ENCODE data around the gene PNCK.

Gene PNCK

GRCh38 chrX:153620576-153620975, 53.0 kb downstream of the PNCK start:
- Histone ChIP-seq H3K9me3 (ENCODE audit: control insufficient read depth in 2 of 2, low read length in 2 of 2) (no peaks in the 10 kb centered on the region), H3K27ac (ENCODE audit: low read depth in 2 of 2, low read length in 2 of 2) (no peak overlapping the region), H3K4me3 (ENCODE audit: low read length in 2 of 2) (no peak overlapping the region), H3K36me3 (ENCODE audit: control insufficient read depth in 2 of 2, insufficient read depth in 2 of 2, low read length in 2 of 2) (no peaks in the 10 kb centered on the region), H3K27me3 (ENCODE audit: control insufficient read depth in 2 of 2, insufficient read depth in 2 of 2, low read length in 2 of 2) (peaks cover 25 to 26% of the 10 kb centered on the region in 2 donors), H3K4me1 (ENCODE audit: control insufficient read depth in 2 of 2, insufficient read depth in 2 of 2, low read length in 2 of 2) (no peaks in the 10 kb centered on the region), H3K9ac (ENCODE audit: low read depth in 1 of 2, low read length in 2 of 2) (no peak overlapping the region)

Measured in mucosa of rectum (tissue), 2 donors.